Ovary (tissue), 9 donors: ENCODE results near the gene NODAL. TPM values are rescaled to one million over a fixed set of nuclear protein-coding genes. Genes with fewer than 3 reads are reported as not detected.

Source experiments
- DNase-seq, 5 donors: peaks; one replicate each; pipeline ENCODE4 v3.0.0-alpha.2; 2019 to 2020
- H3K27ac ChIP-seq, 2 donors: fragments of 200-600 bp; one replicate each; pipeline versions ENCODE4 v1.5.1 to v1.8.0; 2019 to 2022
- H3K27me3 ChIP-seq: fragments of 200-600 bp; one replicate; pipeline ENCODE4 v1.8.0; 2022
- H3K36me3 ChIP-seq: fragments of 200-600 bp; sonication (generic); one replicate; pipeline ENCODE4 v1.5.1; 2019
- H3K4me1 ChIP-seq: one replicate; pipeline ENCODE4 v1.8.1; 2013; ENCODE audit warnings: mild to moderate bottlenecking, moderate library complexity; ENCODE audit not compliant: insufficient read depth
- H3K4me3 ChIP-seq: fragments of 200-600 bp; sonication (generic); one replicate; pipeline ENCODE4 v1.5.1; 2017
- H3K9me3 ChIP-seq, 2 donors: fragments of 200-600 bp in 1 of 2; sonication (generic) in 1 of 2; one replicate each; pipeline versions ENCODE4 v1.5.1 to v1.8.1; 2013 to 2019; ENCODE audit warnings: mild to moderate bottlenecking in 1 of 2, moderate library complexity in 1 of 2
- CTCF ChIP-seq, 3 donors: fragments of 450-650 bp in 2 of 3; fragments of 200-600 bp in 1 of 3; IDR thresholded peaks; one replicate each; pipeline versions ENCODE4 v1.5.1 to v1.8.0; 2016 to 2022; ENCODE audit warnings: antibody characterized with exemption in 3 of 3, mild to moderate bottlenecking in 1 of 3
- EP300 ChIP-seq: sonication (generic); formaldehyde crosslinking; IDR thresholded peaks from one replicate; pipeline ENCODE4 v1.6.1; 2017; ENCODE audit warnings: antibody characterized with exemption
- POLR2A ChIP-seq: fragments of 450-650 bp; IDR thresholded peaks from one replicate; pipeline ENCODE4 v1.6.1; 2017; ENCODE audit warnings: antibody characterized with exemption, mild to moderate bottlenecking, moderate library complexity
- WGBS, 3 donors: extraction: QIAGEN DNeasy Blood & Tissue Kit in 1 of 3; methylation state at CpG; one replicate each; pipeline versions ENCODE4 v1.1.5 to v1.1.7; 2013 to 2017; 5-methylcytosine and 5-hydroxymethylcytosine counted together
- intact Hi-C, 4 donors: fragments of 100-400 bp; cut with DNase I; formaldehyde crosslinking; loops; one replicate each; pipeline versions ENCODE4 v1.11.0 to v1.15.1; 2022 to 2023
- polyA plus RNA-seq, 2 donors: library from polyadenylated mRNA; stranded (reverse); fragments of 200-250 nt in 1 of 2; fragments of 350-450 nt in 1 of 2; fragmentation: Illumina TruSeq in 1 of 2; extraction: RNeasy Lipid Tissue Mini Kit (QIAGEN cat#74804) in 1 of 2; gene quantifications; one replicate each; pipeline ENCODE4 v1.2.3, GENCODE V29; 2013 to 2014
- total RNA-seq, 7 donors: library from RNA; depleted of rRNA in 2 of 7; stranded (reverse); fragments of >200 nt in 2 of 7; fragmentation: NEBNext Ultra II Directional in 3 of 7; extraction: Animal tissue kit (Norgen Biotek cat#: 25700) in 3 of 7; gene quantifications; one replicate each; pipeline versions ENCODE4 v1.1.0 to v1.2.4, GENCODE V29; 2016 to 2023
- donor health status: DM: no; HTN: no; CAD: no; lungs with moderate emphysema.
- donor health status: DM: no; HTN: no; CAD: no.
- donor health status: Bipolar disorder and iron deficiency.
- donor health status: DM: yes; HTN: yes; CAD: no.
- donor health status: DM: no; HTN: no; CAD: no.
- donor health status: DM: yes; HTN: yes; CAD: no.

The NODAL gene
- total and polyA plus RNA-seq, 9 donors: 0.04 TPM; not detected in 8

DNA sequence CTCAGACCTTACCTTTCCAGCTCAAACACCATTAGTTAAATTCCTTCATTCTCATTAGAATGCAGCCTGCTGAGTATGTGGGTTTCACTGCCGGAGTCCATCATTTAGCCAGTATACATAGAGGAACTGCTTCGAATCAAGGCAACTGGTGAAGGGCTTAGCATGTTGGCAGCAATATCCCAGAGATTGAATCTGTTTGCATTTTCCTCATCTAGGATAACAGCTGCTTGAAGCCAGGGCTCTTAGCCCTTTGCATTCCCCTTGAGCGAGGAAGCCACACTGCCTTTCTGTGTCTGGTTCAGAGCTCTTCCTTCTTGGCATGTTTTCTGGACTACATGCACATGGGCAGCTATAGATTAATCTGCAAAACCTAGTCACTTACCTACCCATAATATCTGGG is 14.7 kb downstream of the NODAL start:
- Histone ChIP-seq H3K36me3 (no peaks in the 10 kb centered on the region), H3K27me3 (no peaks in the 10 kb centered on the region), H3K4me1 (peaks cover 15% of the 10 kb centered on the region), H3K9me3 (no peaks in the 10 kb centered on the region), H3K27ac (no peak overlapping the region), H3K4me3 (no peak overlapping the region)
- WGBS, 3 donors: 89 to 94% (median 91%) methylated on average over 3 of the region's 3 CpGs
- no peak for DNase-seq
- TF ChIP-seq EP300 (no peak), CTCF (IDR thresholded peaks at IDR 0.05) (no peak), POLR2A (no peak)
- intact Hi-C loops: no loop called here

DNA sequence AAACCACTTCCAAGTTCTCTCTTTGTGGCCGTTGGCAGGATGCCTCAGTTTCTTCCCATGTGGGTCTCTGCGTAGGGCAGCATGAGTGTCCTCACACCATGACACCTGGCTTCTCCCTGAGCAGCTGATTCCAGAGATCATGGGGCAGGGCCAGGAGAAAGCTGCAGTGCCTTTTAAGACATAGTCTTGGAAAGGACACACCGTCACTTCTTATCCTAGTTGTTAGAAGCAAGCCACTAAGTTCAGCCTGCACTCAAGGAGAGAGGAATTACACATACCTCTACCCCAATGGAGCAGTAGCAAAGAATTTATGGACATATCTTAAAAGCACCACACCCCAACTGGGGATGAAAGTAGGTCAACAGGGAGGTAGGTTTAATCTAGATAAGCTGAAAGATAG is 16.4 kb downstream of the NODAL start:
- no peak overlapping the region for H3K27ac ChIP-seq
- TF ChIP-seq EP300 (no peak), CTCF (IDR thresholded peaks at IDR 0.05) (no peak), POLR2A (no peak)
- DNase-seq: no peak
- no peaks in the 10 kb centered on the region for H3K27me3 ChIP-seq
- no peaks in the 10 kb centered on the region for H3K9me3 ChIP-seq
- H3K36me3 ChIP-seq: no peaks in the 10 kb centered on the region
- WGBS, 3 donors: 71 to 74% (median 74%) methylated on average over 3 of the region's 3 CpGs
- H3K4me1 ChIP-seq: peaks cover 4% of the 10 kb centered on the region
- H3K4me3 ChIP-seq: no peak overlapping the region
- intact Hi-C loops: no loop called here

- H3K36me3 ChIP-seq: no peaks in the 10 kb centered on the region
- H3K27me3 ChIP-seq: no peaks in the 10 kb centered on the region
- no peak overlapping the region for H3K4me3 ChIP-seq
- H3K9me3 ChIP-seq: no peaks in the 10 kb centered on the region
- WGBS, 3 donors: 86 to 92% (median 88%) methylated on average over 3 of the region's 3 CpGs
- intact Hi-C loops: no loop called here
- DNase-seq: no peak
- TF ChIP-seq CTCF (IDR thresholded peaks at IDR 0.05): no peak
- no peak for TF ChIP-seq EP300
- no peak for TF ChIP-seq POLR2A
- H3K27ac ChIP-seq: no peak overlapping the region
- peaks cover 1% of the 10 kb centered on the region for H3K4me1 ChIP-seq
Measured at GRCh38 chr10:70424320-70424719, 17.2 kb downstream of the NODAL start.

DNA sequence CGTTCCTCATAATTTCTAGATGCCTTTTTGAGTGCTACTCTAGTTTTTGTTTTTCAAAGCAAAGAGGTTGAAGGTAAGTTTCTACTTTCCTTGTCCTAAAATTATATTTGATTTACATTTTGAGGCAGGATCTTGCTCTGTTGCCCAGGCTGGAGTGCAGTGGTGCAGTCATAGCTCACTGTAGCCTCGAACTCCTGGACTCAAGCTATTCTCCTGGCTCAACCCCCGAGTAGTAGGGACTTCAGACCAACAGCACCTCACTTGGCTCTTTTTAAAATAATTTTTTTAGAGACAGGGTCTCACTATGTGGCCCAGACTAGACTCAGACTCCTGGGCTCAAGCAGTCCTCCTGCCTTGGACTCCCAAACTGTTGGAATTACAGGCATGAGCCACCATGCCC is 22.8 kb downstream of the NODAL start:
- Histone ChIP-seq H3K27me3 (no peaks in the 10 kb centered on the region), H3K36me3 (no peaks in the 10 kb centered on the region), H3K27ac (no peak overlapping the region), H3K9me3 (no peaks in the 10 kb centered on the region), H3K4me1 (peaks cover 8% of the 10 kb centered on the region), H3K4me3 (no peak overlapping the region)
- DNase-seq: no peak
- TF ChIP-seq CTCF (IDR thresholded peaks at IDR 0.05) (no peak), POLR2A (no peak), EP300 (no peak)
- 74 to 83% (median 75%) methylated on average over 3 of the region's 3 CpGs for WGBS, 3 donors
- intact Hi-C loops: no loop called here

GRCh38 chr10:70418229-70418628 is 23.3 kb downstream of the NODAL start:
- intact Hi-C loops: no loop called here

More at GRCh38 chr10:70418229-70418628, 23.3 kb downstream of the NODAL start:
- no peak for DNase-seq
- H3K27me3 ChIP-seq: no peaks in the 10 kb centered on the region
- whole genome bisulfite sequencing, 3 donors: 32 to 65% (median 35%) methylated on average over 1 of the region's 1 CpG
- no peak overlapping the region for H3K27ac ChIP-seq
- no peak overlapping the region for H3K4me3 ChIP-seq
- no peaks in the 10 kb centered on the region for H3K9me3 ChIP-seq
- TF ChIP-seq CTCF (IDR thresholded peaks at IDR 0.05): no peak
- no peak for TF ChIP-seq EP300
- TF ChIP-seq POLR2A: no peak
- no peaks in the 10 kb centered on the region for H3K36me3 ChIP-seq
- peaks cover 10% of the 10 kb centered on the region for H3K4me1 ChIP-seq
